DMS53 (cell line): ENCODE data around the gene SLC35B4.
"Not testable (repeated sequence)": the region's sequence is repeated elsewhere in the genome, so short reads cannot be mapped to it uniquely, and the experiment has no call there.

Experiments used
- DNase-seq: peaks from one replicate; lab custom pipeline; 2025; lab: John Stamatoyannopoulos, UW

Gene SLC35B4

DNA sequence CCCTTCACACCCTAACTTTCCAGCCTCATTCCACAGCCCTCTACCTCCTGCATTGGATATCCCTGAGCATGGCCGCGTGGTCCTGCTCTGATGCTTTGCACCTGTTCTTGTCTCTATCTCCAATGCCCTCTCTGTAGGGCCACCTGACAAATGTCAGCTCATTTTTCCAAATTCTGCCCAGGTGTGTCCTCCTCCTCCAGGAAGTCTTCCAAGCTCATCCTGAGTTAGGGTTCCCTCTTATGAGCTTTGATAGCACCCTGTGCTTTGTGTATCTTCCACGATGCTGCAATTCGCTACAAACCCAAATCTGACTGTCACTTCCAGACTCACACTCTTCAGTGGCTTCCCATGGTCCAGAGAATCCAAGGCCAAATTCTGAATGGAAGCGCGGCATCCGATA is 14.7 kb upstream of the SLC35B4 start:
- no peak for DNase-seq

DNA sequence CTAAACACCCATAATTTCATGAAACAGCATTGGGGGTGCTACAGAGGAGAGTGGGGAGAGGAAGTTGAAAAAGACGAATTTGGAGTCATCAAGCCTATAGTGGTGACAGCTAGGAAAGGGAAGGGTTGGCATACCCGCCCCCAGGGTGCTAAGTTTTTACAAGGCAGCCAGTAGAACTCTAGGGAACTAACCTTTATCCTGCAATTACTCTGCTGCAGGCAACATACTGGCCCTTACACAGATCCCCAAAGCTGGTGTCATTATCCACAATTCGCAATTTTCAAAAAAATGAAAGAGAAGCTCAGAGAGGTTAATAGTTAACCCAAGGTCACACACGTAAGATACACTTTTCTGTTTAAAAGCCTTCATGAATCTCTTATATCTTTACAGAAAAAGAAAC is 14.2 kb upstream of the SLC35B4 start:
- no peak for DNase-seq

DNA sequence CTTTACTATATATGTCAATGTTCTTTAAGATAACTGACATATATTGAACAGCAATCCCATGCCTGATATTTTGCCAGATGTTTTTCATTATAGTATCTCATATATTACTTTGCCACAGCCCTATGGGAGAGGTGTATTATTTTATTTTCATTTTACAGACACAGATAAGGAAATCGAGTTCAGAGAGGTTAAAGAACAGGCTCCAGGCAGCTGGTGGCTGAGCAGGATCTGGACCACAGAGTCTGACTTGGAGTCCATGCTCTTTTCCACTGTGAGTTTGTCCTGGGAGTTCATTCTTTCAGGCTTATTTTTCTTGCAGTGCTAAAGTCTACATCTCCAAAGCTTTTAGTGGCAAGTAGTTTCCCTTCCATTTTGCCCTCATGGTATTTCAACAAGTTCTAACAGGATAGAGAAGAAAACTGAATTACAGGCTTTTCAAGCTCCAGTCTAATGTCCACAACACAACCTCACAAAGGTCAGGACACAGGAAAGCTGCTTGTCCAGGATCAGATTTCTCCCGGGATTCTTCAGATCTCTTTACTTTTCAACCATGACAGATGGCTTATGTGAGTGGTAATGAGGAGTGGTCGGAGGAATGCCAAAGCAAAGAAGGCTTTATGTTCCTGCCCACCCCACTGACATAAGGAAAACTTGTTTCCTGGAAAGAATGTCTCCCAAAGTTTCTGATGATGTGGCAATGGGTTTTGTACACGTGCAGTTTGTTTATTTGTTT is 13.1 kb upstream of the SLC35B4 start:
- DNase-seq: peak; percentile 54

DNA sequence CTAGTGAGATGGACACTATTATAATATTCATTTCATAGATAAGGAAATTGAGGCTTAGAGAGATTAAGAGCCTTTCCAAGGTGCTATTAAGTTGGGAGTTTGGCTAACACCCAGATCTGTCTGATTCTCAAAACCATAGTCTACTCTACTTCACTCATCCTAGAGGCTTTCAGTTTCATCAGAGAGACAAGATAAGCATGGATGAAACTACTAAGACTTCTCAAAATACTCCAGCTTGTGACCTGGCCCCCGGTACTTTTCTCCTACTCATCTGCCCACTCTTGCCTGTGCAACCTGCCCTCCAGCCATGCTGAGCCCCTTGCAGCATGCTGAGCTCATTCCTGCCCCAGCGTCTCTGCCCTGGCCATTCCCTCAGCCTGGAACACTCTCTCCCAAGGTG is 12.2 kb upstream of the SLC35B4 start:
- no peak for DNase-seq

DNA sequence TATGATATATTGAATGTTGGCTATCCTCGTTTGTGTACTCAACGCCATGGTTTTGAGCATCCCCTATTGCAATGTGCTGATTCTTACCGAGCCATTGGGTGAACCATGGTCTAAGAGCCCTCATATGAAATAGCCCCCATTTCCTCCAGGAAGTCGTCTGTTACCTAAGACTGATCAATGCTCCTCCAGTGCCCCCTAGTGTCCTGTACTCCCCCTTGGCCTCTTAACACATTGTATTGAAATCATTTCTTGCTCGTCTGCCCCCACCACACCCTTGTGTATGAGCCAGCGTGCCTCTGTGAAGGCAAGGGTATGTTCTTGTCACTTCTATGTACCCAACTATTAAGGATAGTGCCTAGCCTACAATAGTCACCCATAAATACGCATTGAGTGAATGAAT is 11.2 kb upstream of the SLC35B4 start:
- peak; percentile 53 for DNase-seq

DNA sequence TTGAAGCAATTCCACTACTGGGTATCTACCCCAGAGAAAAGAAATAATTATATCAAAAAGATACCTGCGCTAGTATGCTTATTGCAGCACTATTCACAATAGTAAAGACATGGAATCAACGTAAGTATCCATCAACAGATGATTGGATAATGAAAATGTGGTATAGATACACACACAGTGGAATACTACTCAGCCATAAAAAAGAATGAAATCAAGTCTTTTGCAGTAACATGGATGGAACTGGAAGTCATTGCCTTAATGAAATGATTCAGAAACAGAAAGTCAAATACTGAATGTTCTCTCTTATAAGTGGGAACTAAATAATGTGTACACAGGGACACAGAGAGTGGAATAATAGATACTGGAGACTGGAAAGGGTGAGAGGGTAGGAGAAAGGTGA is 7.4 kb upstream of the SLC35B4 start:
- DNase-seq: no peak

DNA sequence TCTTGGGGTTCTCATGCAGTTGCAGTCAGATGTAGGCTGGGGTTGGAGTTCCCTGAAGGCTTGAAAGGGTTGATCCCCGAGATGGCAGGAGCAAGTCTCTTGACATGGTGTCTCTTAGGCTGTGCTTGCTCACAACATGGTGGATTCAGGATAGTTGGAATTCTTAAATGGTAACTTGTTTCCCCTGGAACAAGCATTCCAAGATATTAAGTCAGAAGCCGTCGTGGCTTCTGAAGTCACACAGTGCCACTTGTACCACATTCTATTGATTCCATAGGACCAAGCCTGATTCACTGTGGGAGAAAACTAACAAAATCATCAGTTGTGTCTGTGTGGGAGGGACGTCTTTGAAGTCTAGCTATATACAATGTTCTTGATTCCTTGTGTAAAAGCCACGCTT is 3.5 kb upstream of the SLC35B4 start:
- DNase-seq: no peak

DNA sequence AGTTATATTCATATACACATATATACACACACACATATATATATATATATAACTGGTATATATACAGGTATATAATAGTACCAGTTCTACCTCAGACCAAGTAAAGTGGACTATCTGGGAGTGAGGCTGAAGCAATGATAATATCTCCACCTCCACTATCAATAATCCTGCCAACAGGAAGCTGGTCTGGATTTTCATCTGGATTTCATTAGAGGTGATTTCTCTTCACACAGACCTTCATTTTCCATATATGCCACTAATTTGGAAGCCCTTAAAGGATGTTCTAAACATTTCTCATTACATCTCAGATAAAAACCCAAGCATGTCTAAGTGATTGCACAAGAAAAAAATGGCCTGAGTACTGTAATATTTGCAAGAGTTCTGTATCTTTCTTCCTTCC is 1.7 kb upstream of the SLC35B4 start:
- no peak for DNase-seq

DNA sequence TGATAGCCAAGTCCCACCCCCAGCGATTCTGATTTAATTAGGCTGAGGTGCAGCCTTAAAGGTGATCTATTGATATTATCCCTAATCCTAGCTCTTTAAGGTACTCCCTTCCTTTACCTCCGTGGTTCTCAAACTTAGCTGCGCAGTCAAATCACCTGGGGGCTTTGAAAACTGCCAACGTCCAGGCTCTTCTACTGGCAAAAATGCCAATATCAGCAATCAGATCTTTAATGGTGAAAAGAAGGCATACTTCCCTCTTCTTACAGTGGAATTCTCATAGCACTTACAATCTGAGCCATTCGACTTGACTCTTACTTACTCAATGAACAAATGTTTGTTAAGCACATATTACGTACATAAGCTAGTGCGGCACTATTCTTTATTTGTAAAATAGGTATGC is 704 bp upstream of the SLC35B4 start:
- DNase-seq: no peak

DNA sequence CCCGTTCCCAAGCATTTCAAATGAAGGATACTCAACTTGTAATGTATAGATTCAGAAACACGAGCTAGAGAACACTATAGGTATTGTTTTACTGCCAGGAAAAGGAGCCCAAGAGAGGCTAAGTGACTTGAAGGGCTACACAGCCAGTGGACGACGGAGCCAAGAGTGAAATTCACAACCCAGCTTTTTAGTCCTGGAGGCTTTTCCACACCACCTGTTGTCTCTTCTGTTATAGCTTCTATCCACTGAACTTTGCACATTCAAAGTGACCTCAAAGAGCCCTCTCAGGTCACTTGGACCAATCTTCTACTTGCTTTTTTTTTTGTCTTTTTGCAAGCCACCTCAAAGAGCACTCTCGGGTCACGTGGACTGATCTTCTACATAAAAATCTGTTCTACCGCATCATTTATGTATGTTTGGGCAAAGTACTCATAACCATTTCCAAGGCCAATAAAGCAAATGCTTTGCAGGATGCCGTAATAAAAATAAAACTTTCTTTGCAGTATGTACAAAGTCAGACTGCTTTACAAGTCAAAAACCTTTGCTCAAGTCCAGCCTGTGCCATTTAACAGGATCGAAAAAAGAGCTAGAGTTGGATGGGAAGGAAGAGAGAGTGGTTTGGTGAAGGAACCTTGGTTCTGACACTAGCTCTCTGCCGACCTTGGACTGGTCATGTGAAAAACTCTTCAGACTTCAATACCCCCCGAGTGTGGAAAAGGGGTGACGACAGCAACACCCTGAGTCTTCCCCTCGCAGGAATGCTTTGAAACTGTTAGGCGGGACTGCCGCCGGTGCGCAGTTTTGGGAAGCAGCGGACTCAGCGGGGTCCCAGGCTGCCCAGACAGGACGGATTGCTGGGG is 821 bp downstream of the SLC35B4 start:
- peak; percentile 53 for DNase-seq

DNA sequence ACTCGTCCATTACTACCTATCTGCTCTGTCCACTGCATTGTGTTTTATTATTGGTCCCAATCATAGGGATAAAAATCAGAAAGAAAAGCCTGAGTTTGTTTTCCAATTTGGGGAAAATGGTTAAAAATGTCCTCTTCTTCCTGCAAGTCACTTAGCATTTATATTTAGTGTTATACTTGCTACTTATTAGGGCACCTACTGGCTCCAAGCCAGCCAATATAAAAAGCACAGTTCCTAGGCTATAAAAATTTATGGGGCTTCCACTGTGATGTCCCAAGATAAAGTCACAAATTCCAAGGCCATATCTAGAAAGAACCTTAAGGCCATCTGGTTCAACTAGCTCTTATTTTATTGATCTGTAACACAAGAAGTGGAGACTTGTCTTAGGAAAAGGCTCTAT is 3.2 kb downstream of the SLC35B4 start:
- DNase-seq: no peak

DNA sequence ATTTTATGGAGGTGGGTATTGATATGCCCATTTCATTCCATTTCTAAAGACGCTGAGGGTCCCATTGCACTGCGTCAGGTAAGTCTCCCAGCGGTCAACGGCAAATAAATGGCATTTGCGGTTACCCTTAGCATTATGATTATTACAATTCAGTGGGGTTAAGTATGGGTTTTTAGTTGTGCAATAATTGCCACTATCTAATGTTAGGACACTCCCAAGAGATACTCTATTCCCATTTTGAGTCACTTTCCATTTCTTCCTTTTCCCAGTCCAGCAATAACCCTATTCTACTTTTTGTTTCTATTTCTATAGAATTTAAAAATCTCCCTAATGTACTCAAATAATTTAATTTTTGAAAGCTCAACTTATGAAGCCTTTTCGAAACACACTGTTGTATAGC is 4.0 kb downstream of the SLC35B4 start:
- DNase-seq: no peak

DNA sequence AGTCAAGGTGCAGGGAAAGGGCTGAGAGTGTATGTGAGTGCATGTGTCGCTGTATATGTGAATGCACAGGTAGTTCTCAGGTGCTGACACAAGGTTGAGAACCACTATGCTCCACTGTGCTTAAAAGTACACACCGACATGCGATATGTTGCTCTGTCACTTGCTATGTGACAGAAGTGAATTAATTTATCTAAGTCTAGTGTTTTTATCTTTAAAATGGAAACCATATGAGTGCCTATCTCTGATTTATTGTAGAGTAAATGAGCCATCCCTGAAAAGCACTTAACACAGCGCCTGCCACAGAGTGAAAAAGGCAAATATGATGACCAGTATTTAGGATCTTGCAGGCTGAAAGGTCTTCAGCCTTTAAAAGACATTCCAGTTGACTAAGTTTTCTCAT is 4.9 kb downstream of the SLC35B4 start:
- DNase-seq: no peak

DNA sequence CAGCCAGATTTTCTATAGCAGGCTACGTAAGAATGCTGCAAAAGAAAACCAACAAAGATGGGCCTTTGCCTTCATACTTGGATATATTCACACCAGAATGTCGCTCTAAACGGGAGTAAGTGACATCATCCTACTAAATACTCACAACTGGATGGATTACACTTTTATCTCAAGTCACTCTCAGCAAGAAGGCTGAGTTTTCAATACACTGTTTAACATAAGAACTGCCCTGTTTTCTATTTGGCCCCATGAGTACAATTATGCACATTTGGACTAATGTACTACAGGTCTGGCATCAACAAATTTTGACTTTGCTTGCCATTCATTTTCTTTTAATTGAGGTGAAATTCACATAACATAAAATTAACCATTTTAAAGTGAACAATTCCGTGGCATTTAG is 8.2 kb downstream of the SLC35B4 start:
- no peak for DNase-seq

DNA sequence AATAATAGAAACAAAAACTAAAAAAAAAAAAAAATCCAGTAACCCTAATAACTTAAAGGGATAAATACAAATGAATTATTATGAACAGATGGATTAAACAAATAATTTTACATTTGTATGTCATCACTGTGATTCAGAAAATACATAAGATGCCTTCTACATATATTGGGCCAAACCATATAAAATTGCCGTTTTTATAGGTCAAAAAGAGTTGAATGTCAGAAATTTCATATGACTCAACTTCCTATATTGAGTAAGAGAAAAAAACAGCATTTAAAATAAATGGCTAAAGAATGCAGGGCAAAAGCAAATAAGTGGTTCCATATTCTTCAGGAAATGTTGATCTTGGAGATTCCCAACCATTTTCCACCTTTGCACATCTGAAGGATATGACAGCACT is 9.4 kb downstream of the SLC35B4 start:
- DNase-seq: no peak

DNA sequence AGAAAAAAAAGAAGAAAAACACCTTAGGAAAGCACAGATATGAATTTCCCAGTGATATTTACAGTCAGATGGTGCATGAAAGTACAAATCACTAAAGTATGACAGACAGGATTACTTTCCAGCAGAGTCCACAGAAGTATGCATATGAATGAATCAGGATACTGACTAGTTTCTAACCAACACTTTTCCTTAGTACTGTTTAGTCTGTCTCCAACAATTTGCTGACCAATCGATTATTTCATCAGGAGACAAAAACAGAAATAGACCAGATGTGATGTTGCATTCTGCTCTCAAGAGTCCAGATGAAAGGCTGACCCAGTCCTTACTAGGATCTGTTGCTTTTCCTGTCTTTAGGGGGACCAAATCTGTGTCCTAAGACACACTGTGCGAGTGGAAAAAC is 14.6 kb downstream of the SLC35B4 start:
- DNase-seq: no peak

DNA sequence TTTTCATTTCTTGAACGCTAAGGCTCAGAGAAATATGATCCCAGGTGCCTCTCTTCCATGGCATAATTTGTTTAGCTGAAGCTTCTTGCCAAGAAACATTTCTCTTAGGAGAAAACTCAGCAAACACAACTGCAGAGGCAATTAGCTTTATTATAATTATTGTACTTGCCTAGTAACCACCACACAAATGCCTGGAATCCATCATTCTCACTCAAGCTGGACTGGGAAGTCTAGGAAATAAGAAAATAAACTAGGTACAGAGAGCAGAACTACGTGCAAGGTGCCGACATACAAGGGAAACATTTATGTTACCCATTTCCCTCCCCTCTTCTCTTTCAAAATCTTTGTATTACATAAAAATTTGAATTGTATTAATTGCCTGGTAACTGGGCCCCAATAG is 15.1 kb downstream of the SLC35B4 start:
- DNase-seq: no peak

DNA sequence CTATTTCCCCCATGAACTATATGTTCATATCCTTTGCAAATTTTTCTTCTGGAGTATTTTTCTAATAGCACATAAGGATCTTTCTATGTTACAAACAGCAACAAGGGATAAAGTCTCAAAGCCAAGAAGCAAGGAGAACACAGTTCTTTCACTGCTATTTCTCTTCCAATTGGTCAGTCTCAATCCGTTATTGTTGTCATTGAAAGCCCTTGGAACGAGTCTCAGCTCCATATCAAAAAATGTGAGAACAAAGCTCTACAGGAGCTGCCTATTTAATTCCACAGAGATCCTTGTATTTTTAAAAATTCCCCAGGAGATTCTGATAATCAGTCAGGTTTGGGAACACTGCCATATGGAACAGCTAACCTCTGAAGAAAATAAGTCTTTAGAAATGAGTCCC is 15.7 kb downstream of the SLC35B4 start:
- DNase-seq: no peak

DNA sequence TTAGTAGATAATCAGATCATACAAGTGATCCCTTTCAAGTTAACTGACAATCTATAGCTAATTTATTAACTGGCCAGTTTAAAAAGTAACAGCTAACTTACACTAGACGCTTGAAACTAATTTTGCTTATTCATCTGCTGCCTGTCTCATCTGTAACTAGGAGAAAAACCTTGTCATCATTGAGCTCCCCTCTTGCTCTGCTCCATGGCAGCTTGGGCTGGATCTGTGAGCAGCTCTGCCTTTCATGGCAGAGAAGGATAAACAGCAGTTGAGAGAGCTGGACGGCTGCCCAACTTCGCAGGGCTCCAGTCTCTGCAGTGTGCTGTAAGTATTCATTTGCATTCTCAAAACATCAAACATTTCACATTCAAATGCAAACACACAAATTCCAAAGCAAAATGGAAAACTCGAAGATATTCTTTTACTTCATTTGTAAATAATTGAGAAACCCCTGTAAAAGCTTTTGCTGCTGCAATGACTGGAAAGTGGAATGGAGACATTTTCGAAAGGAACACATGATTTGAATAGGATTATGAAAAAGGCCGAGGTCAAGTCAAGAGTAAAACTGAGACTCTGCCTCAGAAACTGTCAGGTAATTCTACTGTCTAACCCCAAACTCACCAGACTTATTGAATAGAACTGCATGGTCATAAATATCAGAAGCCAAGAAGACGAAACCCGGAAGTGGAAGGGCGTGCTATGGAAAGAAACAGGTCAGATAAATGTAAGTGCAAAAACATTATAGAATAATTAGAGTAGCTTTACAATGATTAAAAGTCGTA is 17.6 kb downstream of the SLC35B4 start:
- no peak for DNase-seq

DNA sequence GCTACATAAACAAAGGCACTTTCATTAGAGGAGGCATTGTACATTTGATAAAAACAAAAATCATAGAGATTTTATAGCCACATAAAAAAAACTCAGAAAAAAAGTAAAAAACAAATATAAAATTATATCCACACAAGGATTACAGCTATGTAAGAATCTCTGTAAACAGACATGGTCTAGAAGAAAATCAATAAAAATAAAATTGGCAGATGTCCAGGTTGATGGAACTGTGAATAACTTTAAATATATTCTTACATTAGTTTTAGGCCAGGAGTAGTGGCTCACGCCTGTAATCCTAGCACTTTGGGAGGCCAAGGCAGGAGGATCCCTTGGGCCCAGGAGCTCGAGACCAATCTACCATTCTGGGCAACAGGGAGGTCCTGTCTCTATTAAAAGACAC is 19.2 kb downstream of the SLC35B4 start:
- no peak for DNase-seq

DNA sequence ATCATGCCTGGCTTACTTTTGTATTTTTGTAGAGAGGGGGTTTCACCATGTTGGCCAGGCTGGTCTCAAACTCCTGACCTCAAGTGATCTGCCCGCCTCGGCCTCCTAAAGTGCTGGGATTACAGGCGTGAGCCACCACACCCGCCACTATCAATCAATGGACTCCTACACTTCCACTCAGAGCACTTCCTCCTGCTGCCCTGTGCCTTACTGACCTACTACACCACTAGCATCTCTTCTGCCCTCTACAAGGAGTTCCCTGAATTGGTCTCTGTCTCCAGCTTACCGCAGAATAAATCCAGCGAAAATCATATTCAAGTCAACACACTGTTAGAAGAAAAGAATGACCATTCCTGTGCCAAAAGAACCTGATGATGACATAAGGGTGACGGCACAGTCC is 20.7 kb downstream of the SLC35B4 start:
- DNase-seq: not testable (repeated sequence)

DNA sequence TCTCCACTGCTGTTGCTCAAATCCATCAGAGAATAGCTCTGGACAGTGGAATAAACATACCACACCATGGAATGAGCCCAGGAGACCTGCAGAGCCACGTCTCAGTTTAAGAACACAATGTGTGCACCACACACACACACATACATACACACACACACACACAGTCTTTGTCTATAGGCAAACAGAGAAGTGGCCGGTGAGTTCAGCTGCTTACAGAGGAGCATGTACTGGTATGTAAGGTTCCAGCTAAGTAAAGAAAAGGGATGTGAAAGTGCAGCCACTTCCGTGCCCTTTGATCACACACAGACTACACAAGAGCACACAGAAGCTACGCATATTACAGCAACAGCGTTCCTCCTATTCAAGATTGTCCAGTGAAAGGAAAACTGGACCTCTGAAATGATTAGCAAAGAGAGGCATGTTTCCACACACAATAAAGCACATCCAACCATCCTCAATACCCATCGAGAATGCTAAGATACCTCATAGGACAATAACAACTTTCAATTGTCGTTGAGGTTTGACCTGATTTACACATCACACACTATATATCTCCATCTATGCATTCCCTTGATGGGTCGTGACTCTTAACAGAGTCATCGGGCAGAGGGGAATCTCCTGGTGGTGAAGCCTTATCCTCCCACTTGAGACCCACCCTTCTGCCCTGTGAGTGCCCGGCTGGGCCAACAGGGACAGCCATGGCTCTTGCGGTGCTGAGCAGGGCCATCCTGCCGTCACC is 23.6 kb downstream of the SLC35B4 start:
- DNase-seq: no peak
